Left kidney (tissue), 8 donors: ENCODE results near the gene TAF11L7. TPM values are rescaled to one million over a fixed set of nuclear protein-coding genes. Genes with fewer than 3 reads are reported as not detected.
"Not testable (repeated sequence)": the region's sequence is repeated elsewhere in the genome, so short reads cannot be mapped to it uniquely, and the experiment has no call there.

Source experiments
- DNase-seq: peaks from one replicate; pipeline ENCODE4 v3.0.0-alpha.2; 2013
- long read RNA-seq, 8 donors: transcript quantifications; one replicate each; lab custom pipeline, GENCODE V29; 2026
- polyA plus RNA-seq: library from polyadenylated mRNA; unstranded; fragments of 120-200 nt; gene quantifications from one replicate; pipeline ENCODE4 v1.2.1, GENCODE V29; 2013; ENCODE audit not compliant: insufficient read length

Gene TAF11L7
- polyA plus RNA-seq: not detected
- long read RNA-seq, donor 1: 0 reads
- long read RNA-seq, donor 2: 0 reads
- long read RNA-seq, donor 3: 0 reads
- long read RNA-seq, donor 4: 0 reads
- long read RNA-seq, donor 5: 0 reads
- long read RNA-seq, donor 6: 0 reads
- long read RNA-seq, donor 7: 0 reads
- long read RNA-seq, donor 8: 0 reads

DNA sequence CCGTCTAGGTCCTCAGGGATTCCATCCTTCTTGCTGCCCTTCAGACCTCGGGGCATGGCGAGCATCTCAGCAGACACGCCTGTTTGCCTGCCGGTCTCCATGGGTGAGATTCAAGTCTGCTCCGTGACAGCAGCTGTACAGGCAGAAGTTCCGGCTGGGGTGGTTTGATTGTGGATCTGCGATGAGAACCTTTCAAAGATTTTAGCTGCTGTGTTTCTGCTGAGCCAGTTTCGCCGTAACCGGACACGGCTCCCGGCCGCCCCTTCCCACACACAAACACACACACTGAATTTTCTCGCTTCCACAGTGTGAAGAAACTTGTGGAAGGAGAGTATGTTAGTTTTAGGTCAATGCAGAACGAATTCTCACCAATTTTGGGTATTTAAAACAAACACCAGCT lies at the start of gene TAF11L7:
Gene TAF11L7 (minus strand): TSS at position 101 of the 400 bp plus-strand sequence.
- DNase-seq: not testable (repeated sequence)

DNA sequence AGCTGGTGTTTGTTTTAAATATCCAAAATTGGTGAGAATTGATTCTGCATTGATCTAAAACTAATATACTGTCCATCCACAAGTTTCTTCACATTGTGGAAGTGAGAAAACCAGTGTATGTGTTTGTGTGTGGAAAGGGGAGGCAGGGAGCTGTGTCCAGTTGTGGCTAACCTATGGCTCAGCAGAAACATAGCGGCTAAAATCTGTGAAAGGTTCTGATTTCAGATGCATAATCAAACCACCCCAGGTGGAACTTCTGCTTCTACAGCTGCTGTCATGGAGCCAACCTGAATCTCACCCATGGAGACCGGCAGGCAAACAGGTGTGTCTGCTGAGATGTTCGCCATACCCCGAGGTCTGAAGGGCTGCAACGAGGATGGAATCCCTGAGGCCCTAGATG lies 48.6 kb upstream of the TAF11L7 start, which contains the start of gene TAF11L14:
Gene TAF11L14 (plus strand): TSS at position 301 of the 400 bp plus-strand sequence.
- no peak for DNase-seq

DNA sequence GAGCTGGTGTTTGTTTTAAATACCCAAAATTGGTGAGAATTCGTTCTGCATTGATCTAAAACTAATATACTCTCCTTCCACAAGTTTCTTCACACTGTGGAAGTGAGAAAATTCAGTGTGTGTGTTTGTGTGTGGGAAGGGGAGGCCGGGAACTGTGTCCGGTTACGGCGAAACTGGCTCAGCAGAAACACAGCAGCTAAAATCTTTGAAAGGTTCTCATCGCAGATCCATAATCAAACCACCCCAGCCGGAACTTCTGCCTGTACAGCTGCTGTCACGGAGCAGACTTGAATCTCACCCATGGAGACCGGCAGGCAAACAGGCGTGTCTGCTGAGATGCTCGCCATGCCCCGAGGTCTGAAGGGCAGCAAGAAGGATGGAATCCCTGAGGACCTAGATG lies 46.2 kb upstream of the TAF11L7 start, which contains the start of gene TAF11L13:
Gene TAF11L13 (plus strand): TSS at position 301 of the 400 bp plus-strand sequence.
- not testable (repeated sequence) for DNase-seq

- no peak for DNase-seq
Measured at GRCh38 chr5:17625686-17626085, 40.1 kb upstream of the TAF11L7 start.

DNA sequence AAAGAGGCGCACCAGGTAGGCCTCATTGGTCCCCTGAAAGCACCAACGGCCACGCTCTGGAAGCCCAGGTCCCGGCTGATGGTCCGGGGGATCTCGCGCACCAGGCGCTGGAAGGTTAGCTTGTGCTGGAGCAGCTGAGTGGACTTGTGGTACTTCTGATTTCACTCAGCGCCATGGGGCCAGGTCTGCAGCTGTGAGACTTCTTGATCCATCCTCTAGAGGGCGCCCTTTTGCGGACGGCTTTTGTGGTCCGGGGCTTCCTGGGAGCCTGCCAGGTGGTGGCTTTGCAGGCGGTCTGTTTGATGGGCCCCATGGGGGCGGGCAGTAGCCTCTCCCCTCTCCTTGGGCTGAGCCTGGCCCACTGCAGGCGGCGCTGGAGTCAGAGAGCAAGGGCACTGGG lies 35.1 kb upstream of the TAF11L7 start:
- DNase-seq: no peak

DNA sequence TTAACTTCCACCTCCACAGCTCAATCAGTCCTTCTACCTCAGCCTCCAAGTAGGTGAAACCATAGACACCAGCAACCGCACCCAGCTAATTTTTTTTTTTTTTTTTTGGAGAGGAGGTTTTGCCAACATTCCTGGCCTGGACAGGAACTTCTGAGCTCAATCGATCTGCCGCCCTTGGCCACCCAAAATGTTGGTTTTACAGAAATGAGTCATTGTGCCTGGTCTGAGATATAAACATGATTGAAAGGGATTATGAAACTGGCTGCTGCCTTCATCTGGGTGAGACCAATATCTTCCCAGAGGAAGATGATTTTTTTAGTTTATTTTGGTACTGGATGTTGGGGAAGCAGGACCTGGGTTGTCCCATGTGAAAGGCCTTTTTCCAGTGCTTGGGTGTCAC lies 33.8 kb upstream of the TAF11L7 start:
- no peak for DNase-seq

DNA sequence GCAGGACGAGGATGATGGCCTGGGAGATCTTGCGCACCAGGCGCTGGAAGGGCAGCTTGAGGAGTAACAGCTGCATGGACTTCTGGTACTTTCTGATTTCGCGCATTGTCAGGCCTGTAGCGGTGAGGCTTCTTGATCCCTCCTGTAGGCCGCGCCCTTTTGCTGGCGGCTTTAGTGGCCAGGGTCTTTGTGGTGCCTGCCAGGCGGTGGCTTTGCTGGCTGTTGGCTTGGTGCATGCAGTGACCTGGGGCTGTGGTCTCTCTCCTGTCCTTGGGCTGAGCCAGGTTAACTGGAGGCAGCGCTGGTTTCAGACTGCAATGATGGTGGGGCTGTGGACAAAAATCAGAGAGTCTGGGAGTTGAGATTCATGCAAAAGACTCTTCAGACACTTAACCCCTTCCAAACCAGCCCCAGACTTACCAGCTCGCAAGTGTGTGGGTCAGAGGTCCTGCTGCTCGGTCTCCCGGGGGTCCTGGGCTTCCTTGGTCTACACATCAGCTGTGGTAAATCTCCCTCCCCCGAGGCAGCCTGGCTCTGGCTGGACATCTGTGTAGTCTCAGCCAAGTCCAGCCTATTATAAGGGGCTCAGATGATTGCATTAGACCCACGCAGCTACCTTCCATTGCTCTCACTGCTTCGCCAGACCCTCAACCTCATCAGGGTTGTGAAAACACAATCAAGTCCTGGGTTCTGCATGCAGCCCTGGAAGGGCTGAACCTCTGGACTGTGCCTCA lies 29.5 kb upstream of the TAF11L7 start:
- DNase-seq: no peak

DNA sequence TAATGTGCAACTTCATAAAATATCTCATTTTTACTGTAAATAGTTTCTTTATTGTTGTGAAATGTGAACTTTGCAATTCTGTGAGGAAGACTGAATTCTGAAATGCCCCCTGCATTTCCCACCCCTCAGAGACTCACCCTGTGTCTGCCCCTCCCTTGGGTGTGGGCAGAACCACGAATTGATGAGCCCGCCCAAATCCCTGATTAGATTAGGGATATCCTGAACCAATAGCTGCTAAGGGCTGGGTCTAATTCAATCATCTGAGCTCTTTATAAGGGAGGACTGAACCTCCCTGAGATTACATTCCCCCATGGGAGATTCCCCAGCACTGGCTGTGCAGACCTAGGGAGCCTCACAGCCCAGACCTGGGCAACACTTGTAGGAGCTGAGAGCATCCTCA lies 24.5 kb upstream of the TAF11L7 start, which contains the start of gene TAF11L12:
Gene TAF11L12 (plus strand): TSS at position 301 of the 400 bp plus-strand sequence.
- not testable (repeated sequence) for DNase-seq

DNA sequence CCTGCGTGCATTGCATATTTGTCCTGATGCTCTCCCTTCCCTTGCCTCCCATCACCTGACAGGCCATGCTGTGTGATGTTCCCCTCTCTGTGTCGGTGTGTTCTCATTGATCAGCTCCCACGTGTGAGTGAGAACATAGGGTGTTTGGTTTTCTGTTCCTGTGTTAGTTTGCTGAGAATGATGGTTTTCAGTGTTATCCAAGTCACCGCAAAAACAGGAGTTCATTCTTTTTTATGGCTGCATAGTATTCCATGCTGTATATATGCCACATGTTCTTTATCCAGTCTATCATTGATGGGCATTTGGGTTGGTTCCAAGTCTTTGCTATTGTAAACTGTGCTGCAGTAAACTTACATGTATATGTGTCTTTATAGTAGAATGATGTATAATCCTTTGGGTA lies 21.9 kb upstream of the TAF11L7 start:
- not testable (repeated sequence) for DNase-seq

GRCh38 chr5:17604951-17605350 lies 19.4 kb upstream of the TAF11L7 start:
- no peak for DNase-seq

GRCh38 chr5:17603880-17604279 lies 18.3 kb upstream of the TAF11L7 start, which contains the start of gene TAF11L11:
TAF11L11 (plus strand) TSS chr5:17604183.
- DNase-seq: not testable (repeated sequence)

DNA sequence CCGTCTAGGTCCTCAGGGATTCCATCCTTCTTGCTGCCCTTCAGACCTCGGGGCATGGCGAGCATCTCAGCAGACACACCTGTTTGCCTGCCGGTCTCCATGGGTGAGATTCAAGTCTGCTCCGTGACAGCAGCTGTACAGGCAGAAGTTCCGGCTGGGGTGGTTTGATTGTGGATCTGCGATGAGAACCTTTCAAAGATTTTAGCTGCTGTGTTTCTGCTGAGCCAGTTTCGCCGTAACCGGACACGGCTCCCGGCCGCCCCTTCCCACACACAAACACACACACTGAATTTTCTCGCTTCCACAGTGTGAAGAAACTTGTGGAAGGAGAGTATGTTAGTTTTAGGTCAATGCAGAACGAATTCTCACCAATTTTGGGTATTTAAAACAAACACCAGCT lies 12.2 kb upstream of the TAF11L7 start, which contains the start of gene TAF11L10:
Gene TAF11L10 (minus strand): TSS at position 101 of the 400 bp plus-strand sequence.
- not testable (repeated sequence) for DNase-seq

DNA sequence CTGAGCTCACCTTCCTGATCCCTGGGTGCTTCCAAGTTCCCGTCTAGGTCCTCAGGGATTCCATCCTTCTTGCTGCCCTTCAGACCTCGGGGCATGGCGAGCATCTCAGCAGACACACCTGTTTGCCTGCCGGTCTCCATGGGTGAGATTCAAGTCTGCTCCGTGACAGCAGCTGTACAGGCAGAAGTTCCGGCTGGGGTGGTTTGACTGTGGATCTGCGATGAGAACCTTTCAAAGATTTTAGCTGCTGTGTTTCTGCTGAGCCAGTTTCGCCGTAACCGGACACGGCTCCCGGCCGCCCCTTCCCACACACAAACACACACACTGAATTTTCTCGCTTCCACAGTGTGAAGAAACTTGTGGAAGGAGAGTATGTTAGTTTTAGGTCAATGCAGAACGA lies 8.7 kb upstream of the TAF11L7 start, which contains the start of gene TAF11L9:
Gene TAF11L9 (minus strand): TSS at position 140 of the 400 bp plus-strand sequence.
- not testable (repeated sequence) for DNase-seq

GRCh38 chr5:17590860-17591259 lies 5.3 kb upstream of the TAF11L7 start, which contains the start of gene TAF11L8:
TAF11L8 (minus strand) TSS chr5:17590960.
- not testable (repeated sequence) for DNase-seq

Other genes with a start within 250 kb of the TAF11L7 start
- not detected for gene TAF11L2, start 87.5 kb downstream of the TAF11L7 start, polyA plus RNA-seq
- gene TAF11L3, start 67.4 kb downstream of the TAF11L7 start, polyA plus RNA-seq: not detected
- not detected for gene TAF11L4, start 64.0 kb downstream of the TAF11L7 start, polyA plus RNA-seq
- gene TAF11L5, start 60.5 kb downstream of the TAF11L7 start, polyA plus RNA-seq: not detected
- gene TAF11L6, start 57.1 kb downstream of the TAF11L7 start, polyA plus RNA-seq: not detected
- gene TAF11L8, start 5.2 kb upstream of the TAF11L7 start, polyA plus RNA-seq: not detected
- not detected for gene TAF11L9, start 8.6 kb upstream of the TAF11L7 start, polyA plus RNA-seq
- not detected for gene TAF11L10, start 12.1 kb upstream of the TAF11L7 start, polyA plus RNA-seq
- not detected for gene TAF11L11, start 18.4 kb upstream of the TAF11L7 start, polyA plus RNA-seq
- not detected for gene TAF11L12, start 24.6 kb upstream of the TAF11L7 start, polyA plus RNA-seq
- gene TAF11L13, start 46.3 kb upstream of the TAF11L7 start, polyA plus RNA-seq: not detected
- gene TAF11L14, start 48.7 kb upstream of the TAF11L7 start, polyA plus RNA-seq: not detected